Calu3 (cell line): ENCODE data around the gene OR2A14. TPM values are rescaled to one million over a fixed set of nuclear protein-coding genes. Genes with fewer than 3 reads are reported as not detected.

Source experiments
- BruUV-seq: library from RNA; stranded (reverse); fragments of 400-500 nt; replicated peaks from 2 replicates; lab custom pipeline; 2021; lab: Mats Ljungman, UMichigan
- CTCF ChIA-PET: fragments of 300-600 bp; sonication (Branson Sonifier 250); formaldehyde crosslinking; loops from one replicate; lab custom pipeline; 2022; ENCODE audit warnings: antibody characterized with exemption; lab: Charles Lee
- DNase-seq: peaks from one replicate; pipeline ENCODE4 v3.0.0; 2022
- H3K27ac Mint-ChIP-seq: one replicate; pipeline ENCODE4 v1.8.0; 2022; ENCODE audit warnings: mixed read lengths; ENCODE audit not compliant: unreplicated experiment
- H3K27me3 Mint-ChIP-seq: one replicate; pipeline ENCODE4 v1.8.0; 2022; ENCODE audit warnings: mixed read lengths; ENCODE audit not compliant: unreplicated experiment
- H3K36me3 Mint-ChIP-seq: one replicate; pipeline ENCODE4 v1.8.0; 2022; ENCODE audit warnings: mild to moderate bottlenecking, moderate library complexity, mixed read lengths; ENCODE audit not compliant: insufficient read depth, unreplicated experiment
- H3K4me1 Mint-ChIP-seq: one replicate; pipeline ENCODE4 v1.8.0; 2022; ENCODE audit warnings: mild to moderate bottlenecking, low read depth, mixed read lengths; ENCODE audit not compliant: unreplicated experiment
- H3K4me3 Mint-ChIP-seq: one replicate; pipeline ENCODE4 v1.8.0; 2022; ENCODE audit warnings: mild to moderate bottlenecking, low read depth, moderate library complexity, mixed read lengths; ENCODE audit not compliant: unreplicated experiment
- H3K9me3 Mint-ChIP-seq: one replicate; pipeline ENCODE4 v1.8.0; 2022; ENCODE audit warnings: low read depth, mixed read lengths; ENCODE audit not compliant: unreplicated experiment
- intact Hi-C: fragments of 100-400 bp; cut with micrococcal nuclease; formaldehyde crosslinking; loops from one replicate; pipeline ENCODE4 v1.10.0; 2022; ENCODE audit not compliant: unreplicated experiment
- total RNA-seq: library from RNA; stranded (reverse); gene quantifications from 2 replicates; pipeline ENCODE4 v1.2.3, GENCODE V29; 2022
- TF ChIP-seq, protein P1 (sequence below): fragments of 200-600 bp; IDR thresholded peaks from one replicate; pipeline ENCODE4 v1.8.0; 2022; ENCODE audit warnings: antibody characterized with exemption; ENCODE audit not compliant: unreplicated experiment

The OR2A14 gene
- total RNA-seq, 1 experiment from 2014 or later = not detected

DNA sequence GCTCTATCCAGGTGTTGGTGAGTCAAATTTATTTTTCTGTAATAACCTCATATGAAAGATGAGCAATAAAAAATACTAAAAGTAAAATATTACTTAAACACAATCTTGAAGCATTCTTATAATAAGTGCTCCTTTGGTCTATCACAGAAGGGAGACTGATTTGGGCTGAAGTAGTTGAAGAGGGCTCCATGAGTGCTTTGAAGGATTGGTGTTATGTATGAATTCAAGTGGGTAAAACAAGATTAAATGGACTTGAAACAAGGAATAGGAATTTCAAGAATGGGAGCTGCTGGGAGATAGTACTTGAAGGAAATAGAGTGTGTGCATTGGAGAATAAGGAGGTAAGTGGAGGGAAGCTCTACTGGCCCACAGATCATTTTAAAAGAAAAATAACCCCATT, 20.9 kb upstream of the OR2A14 start:
- no peaks in the 10 kb centered on the region for H3K4me1 Mint-ChIP-seq
- BruUV-seq = no TSS peak
- TF ChIP-seq, protein P1, sequence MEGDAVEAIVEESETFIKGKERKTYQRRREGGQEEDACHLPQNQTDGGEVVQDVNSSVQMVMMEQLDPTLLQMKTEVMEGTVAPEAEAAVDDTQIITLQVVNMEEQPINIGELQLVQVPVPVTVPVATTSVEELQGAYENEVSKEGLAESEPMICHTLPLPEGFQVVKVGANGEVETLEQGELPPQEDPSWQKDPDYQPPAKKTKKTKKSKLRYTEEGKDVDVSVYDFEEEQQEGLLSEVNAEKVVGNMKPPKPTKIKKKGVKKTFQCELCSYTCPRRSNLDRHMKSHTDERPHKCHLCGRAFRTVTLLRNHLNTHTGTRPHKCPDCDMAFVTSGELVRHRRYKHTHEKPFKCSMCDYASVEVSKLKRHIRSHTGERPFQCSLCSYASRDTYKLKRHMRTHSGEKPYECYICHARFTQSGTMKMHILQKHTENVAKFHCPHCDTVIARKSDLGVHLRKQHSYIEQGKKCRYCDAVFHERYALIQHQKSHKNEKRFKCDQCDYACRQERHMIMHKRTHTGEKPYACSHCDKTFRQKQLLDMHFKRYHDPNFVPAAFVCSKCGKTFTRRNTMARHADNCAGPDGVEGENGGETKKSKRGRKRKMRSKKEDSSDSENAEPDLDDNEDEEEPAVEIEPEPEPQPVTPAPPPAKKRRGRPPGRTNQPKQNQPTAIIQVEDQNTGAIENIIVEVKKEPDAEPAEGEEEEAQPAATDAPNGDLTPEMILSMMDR = no peak
- DNase-seq = no peak
- no peak overlapping the region for H3K27ac Mint-ChIP-seq
- H3K9me3 Mint-ChIP-seq = no peaks in the 10 kb centered on the region
- H3K36me3 Mint-ChIP-seq = no peaks in the 10 kb centered on the region
- H3K4me3 Mint-ChIP-seq = no peak overlapping the region
- no peaks in the 10 kb centered on the region for H3K27me3 Mint-ChIP-seq
- intact Hi-C loops = no loop called here
- CTCF ChIA-PET = no interaction called here

DNA sequence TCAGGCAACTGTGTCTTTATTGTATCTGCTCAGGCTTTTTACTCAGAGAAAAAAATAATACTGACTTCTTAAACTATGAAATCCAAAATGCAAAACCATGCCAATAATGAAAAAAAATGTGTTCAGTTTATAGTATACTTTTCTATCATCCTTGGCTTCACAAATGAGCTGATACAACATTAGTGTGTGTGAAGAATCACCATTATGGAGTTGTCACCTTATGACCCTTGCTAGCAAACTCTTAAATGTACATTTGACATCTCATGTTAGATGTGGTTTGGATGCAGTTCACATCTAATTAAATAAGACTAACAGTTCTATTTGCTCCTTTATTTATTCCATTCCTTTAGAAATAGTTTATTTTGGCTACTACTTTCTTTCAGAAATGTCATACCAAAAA, 17.8 kb upstream of the OR2A14 start:
- Mint-ChIP-seq H3K4me1 (no peaks in the 10 kb centered on the region), H3K36me3 (no peaks in the 10 kb centered on the region), H3K27ac (no peak overlapping the region), H3K9me3 (no peaks in the 10 kb centered on the region), H3K4me3 (no peak overlapping the region), H3K27me3 (no peaks in the 10 kb centered on the region)
- intact Hi-C loops = no loop called here
- no TSS peak for BruUV-seq
- no peak for DNase-seq
- CTCF ChIA-PET = no interaction called here
- TF ChIP-seq, protein P1 = no peak

DNA sequence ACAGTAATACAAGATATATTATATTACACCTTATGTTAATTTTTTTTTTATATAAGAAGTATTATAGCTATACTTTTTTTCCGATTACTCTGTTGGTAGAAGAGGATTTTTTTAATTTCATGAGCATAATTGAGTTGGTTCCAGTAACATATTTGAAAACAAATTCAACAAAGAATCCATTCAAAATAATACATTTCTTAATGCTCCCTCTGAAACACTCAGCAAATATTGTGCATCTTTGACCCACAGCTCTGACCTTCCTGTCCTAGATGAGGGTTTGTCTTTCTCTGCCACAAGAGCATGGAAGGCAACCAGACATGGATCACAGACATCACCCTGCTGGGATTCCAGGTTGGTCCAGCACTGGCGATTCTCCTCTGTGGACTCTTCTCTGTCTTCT, 13.7 kb upstream of the OR2A14 start, which contains the start of gene OR2A2:
Gene OR2A2, plus strand, starts transcription at position 301 of the 400 bp plus-strand sequence. Its CDS starts 0 bp downstream, at position 301.
- no peak within 1 kb of the TSS for H3K4me3 Mint-ChIP-seq
- H3K36me3 Mint-ChIP-seq = no peaks in the 10 kb centered on the region
- TF ChIP-seq, protein P1 = no peak
- no peak within 1 kb of the TSS for H3K27ac Mint-ChIP-seq
- CTCF ChIA-PET = no interaction called here
- no TSS peak for BruUV-seq
- DNase-seq = no peak
- no peaks in the 10 kb centered on the region for H3K4me1 Mint-ChIP-seq
- no peaks in the 10 kb centered on the region for H3K9me3 Mint-ChIP-seq
- H3K27me3 Mint-ChIP-seq = no peaks in the 10 kb centered on the region
- intact Hi-C loops = no loop called here

DNA sequence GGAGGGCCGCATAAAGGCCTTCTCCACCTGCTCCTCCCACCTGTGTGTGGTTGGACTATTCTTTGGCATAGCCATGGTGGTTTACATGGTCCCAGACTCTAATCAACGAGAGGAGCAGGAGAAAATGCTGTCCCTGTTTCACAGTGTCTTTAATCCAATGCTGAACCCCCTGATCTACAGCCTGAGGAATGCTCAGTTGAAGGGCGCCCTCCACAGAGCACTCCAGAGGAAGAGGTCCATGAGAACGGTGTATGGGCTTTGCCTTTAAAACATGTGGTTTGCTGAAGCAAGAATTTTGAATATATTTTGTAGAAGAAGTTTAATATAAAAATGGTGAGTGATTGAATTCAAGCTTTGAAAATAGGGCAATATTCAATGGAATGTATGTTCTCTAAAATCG, 12.7 kb upstream of the OR2A14 start:
- Mint-ChIP-seq H3K27ac (no peak overlapping the region), H3K36me3 (no peaks in the 10 kb centered on the region), H3K27me3 (no peaks in the 10 kb centered on the region), H3K9me3 (no peaks in the 10 kb centered on the region), H3K4me3 (no peak overlapping the region), H3K4me1 (no peaks in the 10 kb centered on the region)
- intact Hi-C loops = loop anchor here (10.0 kb wide), 1 partner anchor 665 kb away; the partner anchor contains the start of gene TAS2R60
- DNase-seq = no peak
- BruUV-seq = no TSS peak
- CTCF ChIA-PET = no interaction called here
- TF ChIP-seq, protein P1 = no peak
